ENCODE data around the gene GABRP. TPM values are rescaled to one million over a fixed set of nuclear protein-coding genes. Genes with fewer than 3 reads are reported as not detected.
"Not testable (repeated sequence)": the region's sequence is repeated elsewhere in the genome, so short reads cannot be mapped to it uniquely, and the experiment has no call there.

The GABRP gene
- 0.19 TPM for total RNA-seq
- long read RNA-seq, partial matches to known transcripts = 0 of 1 reads
- long read RNA-seq, other reads (novel, unspliced or antisense) = 1 of 1 reads

- no peak for DNase-seq (ENCODE audit: low spot score)
Measured at GRCh38 chr5:170783498-170784247, at the start of gene GABRP. GABRP (plus strand) TSS chr5:170783725; CDS start chr5:170788616, 4,891 bp downstream.

- DNase-seq (ENCODE audit: low spot score) = no peak
Measured at GRCh38 chr5:170736966-170737365, 46.6 kb upstream of the GABRP start.

GRCh38 chr5:170737591-170737990, 45.9 kb upstream of the GABRP start:
- DNase-seq (ENCODE audit: low spot score) = no peak

GRCh38 chr5:170738840-170739239, 44.7 kb upstream of the GABRP start:
- DNase-seq (ENCODE audit: low spot score) = no peak

- DNase-seq (ENCODE audit: low spot score) = no peak
Measured at GRCh38 chr5:170739446-170739845, 44.1 kb upstream of the GABRP start.

GRCh38 chr5:170740551-170741205, 42.8 kb upstream of the GABRP start:
- no peak for DNase-seq (ENCODE audit: low spot score)

GRCh38 chr5:170741801-170742200, 41.7 kb upstream of the GABRP start:
- no peak for DNase-seq (ENCODE audit: low spot score)

- no peak for DNase-seq (ENCODE audit: low spot score)
Measured at GRCh38 chr5:170743876-170744212, 39.7 kb upstream of the GABRP start.

- DNase-seq (ENCODE audit: low spot score) = no peak
Measured at GRCh38 chr5:170745481-170746071, 37.9 kb upstream of the GABRP start.

- no peak for DNase-seq (ENCODE audit: low spot score)
Measured at GRCh38 chr5:170746075-170746960, 37.2 kb upstream of the GABRP start.

- DNase-seq (ENCODE audit: low spot score) = no peak
Measured at GRCh38 chr5:170746961-170747340, 36.6 kb upstream of the GABRP start.

- no peak for DNase-seq (ENCODE audit: low spot score)
Measured at GRCh38 chr5:170747357-170747756, 36.2 kb upstream of the GABRP start.

GRCh38 chr5:170747851-170748250, 35.7 kb upstream of the GABRP start:
- DNase-seq (ENCODE audit: low spot score) = no peak

GRCh38 chr5:170748951-170749471, 34.5 kb upstream of the GABRP start:
- DNase-seq (ENCODE audit: low spot score) = no peak

- DNase-seq (ENCODE audit: low spot score) = no peak
Measured at GRCh38 chr5:170749911-170750431, 33.6 kb upstream of the GABRP start.

- DNase-seq (ENCODE audit: low spot score) = no peak
Measured at GRCh38 chr5:170750791-170751190, 32.7 kb upstream of the GABRP start.

- no peak for DNase-seq (ENCODE audit: low spot score)
Measured at GRCh38 chr5:170751631-170752030, 31.9 kb upstream of the GABRP start.

GRCh38 chr5:170752257-170753215, 31.0 kb upstream of the GABRP start:
- no peak for DNase-seq (ENCODE audit: low spot score)

GRCh38 chr5:170753311-170753710, 30.2 kb upstream of the GABRP start:
- DNase-seq (ENCODE audit: low spot score) = no peak

- not testable (repeated sequence) for DNase-seq (ENCODE audit: low spot score)
Measured at GRCh38 chr5:170754508-170754907, 29.0 kb upstream of the GABRP start.

All from mesenteric fat pad (tissue), 1 donor.